ENCODE measurements around the gene UQCR10. TPM values are rescaled to one million over a fixed set of nuclear protein-coding genes. Genes with fewer than 3 reads are reported as not detected.

The UQCR10 gene
- total and polyA plus RNA-seq, 7 donors: 37.9 to 555 (median 84.5) TPM

DNA sequence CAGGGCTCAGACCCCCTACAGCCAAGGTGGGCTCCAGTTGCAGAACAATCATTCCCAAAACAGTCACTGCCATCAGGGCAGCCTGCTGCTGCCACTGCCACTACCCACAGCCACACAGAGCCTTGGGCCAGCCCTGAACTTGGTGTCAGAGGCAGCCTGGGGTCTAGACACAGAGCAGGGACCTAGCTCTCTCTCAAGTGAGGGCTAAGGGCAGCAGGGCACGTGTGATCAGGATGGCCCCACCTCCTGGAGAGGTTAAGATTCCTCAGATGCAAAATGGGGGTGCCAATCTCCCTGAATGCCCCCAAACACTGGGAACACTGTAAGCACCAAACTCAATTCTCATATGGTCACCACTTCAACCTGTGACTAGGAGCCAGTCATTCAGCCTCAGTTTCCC lies 31.8 kb upstream of the UQCR10 start:
- no peak for TF ChIP-seq EP300 (IDR thresholded peaks at IDR 0.05)
- no peak for TF ChIP-seq POLR2A (IDR thresholded peaks at IDR 0.05)
- no peak for TF ChIP-seq POLR2AphosphoS5 (IDR thresholded peaks at IDR 0.05)
- TF ChIP-seq, protein P1, sequence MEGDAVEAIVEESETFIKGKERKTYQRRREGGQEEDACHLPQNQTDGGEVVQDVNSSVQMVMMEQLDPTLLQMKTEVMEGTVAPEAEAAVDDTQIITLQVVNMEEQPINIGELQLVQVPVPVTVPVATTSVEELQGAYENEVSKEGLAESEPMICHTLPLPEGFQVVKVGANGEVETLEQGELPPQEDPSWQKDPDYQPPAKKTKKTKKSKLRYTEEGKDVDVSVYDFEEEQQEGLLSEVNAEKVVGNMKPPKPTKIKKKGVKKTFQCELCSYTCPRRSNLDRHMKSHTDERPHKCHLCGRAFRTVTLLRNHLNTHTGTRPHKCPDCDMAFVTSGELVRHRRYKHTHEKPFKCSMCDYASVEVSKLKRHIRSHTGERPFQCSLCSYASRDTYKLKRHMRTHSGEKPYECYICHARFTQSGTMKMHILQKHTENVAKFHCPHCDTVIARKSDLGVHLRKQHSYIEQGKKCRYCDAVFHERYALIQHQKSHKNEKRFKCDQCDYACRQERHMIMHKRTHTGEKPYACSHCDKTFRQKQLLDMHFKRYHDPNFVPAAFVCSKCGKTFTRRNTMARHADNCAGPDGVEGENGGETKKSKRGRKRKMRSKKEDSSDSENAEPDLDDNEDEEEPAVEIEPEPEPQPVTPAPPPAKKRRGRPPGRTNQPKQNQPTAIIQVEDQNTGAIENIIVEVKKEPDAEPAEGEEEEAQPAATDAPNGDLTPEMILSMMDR (IDR thresholded peaks at IDR 0.05): no peak
- H3K27me3 ChIP-seq: no peaks in the 10 kb centered on the region
- no peak overlapping the region for H3K27ac ChIP-seq
- 78% methylated on average over 1 of the region's 1 CpG for WGBS, 2 donors
- no peak for DNase-seq
- intact Hi-C loops (cut with DNase I): no loop called here
- H3K4me1 ChIP-seq: peaks cover 0 to 16% (median 10%) of the 10 kb centered on the region in 4 donors
- H3K4me3 ChIP-seq: no peak overlapping the region
- peaks cover 0 to 41% (median 7%) of the 10 kb centered on the region in 4 donors for H3K36me3 ChIP-seq
- H3K9me3 ChIP-seq: no peaks in the 10 kb centered on the region

- H3K4me3 ChIP-seq: no peak overlapping the region
- H3K4me1 ChIP-seq: peaks cover 0 to 16% (median 10%) of the 10 kb centered on the region in 4 donors
- TF ChIP-seq POLR2A (IDR thresholded peaks at IDR 0.05): no peak
- TF ChIP-seq EP300 (IDR thresholded peaks at IDR 0.05): no peak
- no peak for TF ChIP-seq POLR2AphosphoS5 (IDR thresholded peaks at IDR 0.05)
- TF ChIP-seq, protein P1 (IDR thresholded peaks at IDR 0.05): no peak
- no peak overlapping the region for H3K27ac ChIP-seq
- H3K27me3 ChIP-seq: no peaks in the 10 kb centered on the region
- peaks cover 0 to 49% (median 9%) of the 10 kb centered on the region in 4 donors for H3K36me3 ChIP-seq
- DNase-seq: no peak
- H3K9me3 ChIP-seq: no peaks in the 10 kb centered on the region
- intact Hi-C loops (cut with DNase I): no loop called here
- 91 to 94% methylated on average over 22 of the region's 22 CpGs for WGBS, 2 donors
These were observed 29.7 kb upstream of the UQCR10 start for GRCh38 chr22:29737251-29738117.

DNA sequence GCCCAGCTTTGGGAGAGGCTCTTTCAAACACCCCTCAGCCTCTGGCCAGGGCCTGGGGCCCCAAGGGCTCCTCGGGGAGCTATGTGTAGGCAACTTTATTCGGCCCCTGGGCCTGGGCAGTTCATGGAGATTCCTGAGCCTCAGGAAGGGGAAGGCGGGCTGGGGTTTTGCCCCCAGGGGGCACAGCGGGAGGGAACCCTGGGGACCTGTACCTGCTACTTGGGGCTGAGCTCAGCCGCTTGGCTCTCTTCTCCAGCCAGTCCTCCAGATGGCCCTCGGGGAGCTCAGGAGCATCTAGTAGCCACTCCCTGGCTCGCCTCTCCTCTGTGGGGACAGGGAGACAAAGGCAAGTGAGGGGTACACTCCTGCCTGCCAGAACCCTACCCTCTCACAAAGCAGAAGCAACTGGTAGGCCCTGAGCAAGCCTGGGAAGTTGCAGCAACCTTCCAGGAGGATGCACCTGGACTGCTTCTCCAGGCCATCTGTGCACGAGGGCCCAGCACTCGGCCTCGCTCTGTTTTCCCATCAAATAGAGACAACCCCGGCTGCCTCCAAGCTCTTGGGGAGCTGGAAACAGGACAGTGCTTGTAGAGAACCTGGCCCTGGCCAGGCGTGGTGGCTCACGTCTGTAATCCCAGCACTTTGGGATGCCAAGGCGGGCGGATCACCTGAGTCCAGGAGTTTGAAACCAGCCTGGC lies 28.9 kb upstream of the UQCR10 start:
- H3K4me3 ChIP-seq: no peak overlapping the region
- no peak for DNase-seq
- peaks cover 0 to 11% (median 7%) of the 10 kb centered on the region in 4 donors for H3K4me1 ChIP-seq
- intact Hi-C loops (cut with DNase I): no loop called here
- no peak overlapping the region for H3K27ac ChIP-seq
- WGBS, 2 donors: 87 to 94% methylated on average over 15 of the region's 15 CpGs
- no peaks in the 10 kb centered on the region for H3K9me3 ChIP-seq
- no peaks in the 10 kb centered on the region for H3K27me3 ChIP-seq
- TF ChIP-seq EP300 (IDR thresholded peaks at IDR 0.05): no peak
- peaks cover 0 to 53% (median 9%) of the 10 kb centered on the region in 4 donors for H3K36me3 ChIP-seq

DNA sequence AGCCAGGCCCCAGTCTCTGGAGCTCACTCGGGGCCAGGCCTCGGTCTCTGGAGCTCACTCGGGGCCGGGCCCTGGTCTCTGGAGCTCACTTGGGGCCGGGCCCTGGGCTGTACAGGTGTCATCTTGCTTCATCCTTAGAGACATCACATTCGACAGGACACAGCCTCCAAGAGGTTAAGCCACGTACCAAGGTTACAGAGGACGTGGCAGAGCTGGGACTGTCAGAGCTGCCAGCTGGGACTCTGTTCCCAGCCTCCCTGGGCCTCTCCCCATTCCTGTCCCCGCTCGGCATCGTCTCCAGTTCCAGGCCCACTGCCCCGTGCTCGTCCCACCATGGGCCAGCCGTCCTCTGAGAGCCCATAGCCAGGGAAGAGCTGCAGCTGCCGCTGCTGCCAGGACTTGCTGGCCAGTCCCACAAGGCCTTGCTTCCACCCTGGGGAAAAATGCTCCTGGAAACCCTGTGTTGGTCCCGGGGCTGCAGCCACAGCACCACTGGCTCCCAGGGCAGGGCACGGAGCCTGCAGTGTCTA lies 27.8 kb upstream of the UQCR10 start:
- peaks cover 0 to 53% (median 9%) of the 10 kb centered on the region in 4 donors for H3K36me3 ChIP-seq
- WGBS, 2 donors: 92 to 96% methylated on average over 17 of the region's 17 CpGs

More for the DNA sequence above, 27.8 kb upstream of the UQCR10 start:
- TF ChIP-seq POLR2A (IDR thresholded peaks at IDR 0.05) (no peak), POLR2AphosphoS5 (IDR thresholded peaks at IDR 0.05) (no peak), EP300 (IDR thresholded peaks at IDR 0.05) (no peak)
- TF ChIP-seq, protein P1 (IDR thresholded peaks at IDR 0.05): no peak
- Histone ChIP-seq H3K27me3 (no peaks in the 10 kb centered on the region), H3K9me3 (no peaks in the 10 kb centered on the region), H3K4me3 (no peak overlapping the region), H3K4me1 (no peaks in the 10 kb centered on the region), H3K27ac (no peak overlapping the region)
- no peak for DNase-seq
- intact Hi-C loops (cut with DNase I): no loop called here

All from sigmoid colon (tissue), 7 donors.